Esophagus squamous epithelium (tissue), 5 donors: ENCODE data around the gene RAMAC. TPM values are rescaled to one million over a fixed set of nuclear protein-coding genes. Genes with fewer than 3 reads are reported as not detected.

ENCODE experiments used
- DNase-seq: peaks from one replicate; lab custom pipeline; 2025; lab: John Stamatoyannopoulos, UW
- H3K27ac ChIP-seq, 4 donors: fragments of 200-600 bp; sonication (generic); one replicate each; pipeline ENCODE4 v1.5.1; 2016 to 2019; ENCODE audit warnings: mild to moderate bottlenecking in 1 of 4
- H3K27me3 ChIP-seq, 4 donors: fragments of 200-600 bp; sonication (generic); 1 replicate in 3 of 4; 2 replicates in 1 of 4; pipeline versions ENCODE4 v1.5.1 to v1.6.0; 2017 to 2021; ENCODE audit warnings: antibody characterized with exemption in 1 of 4
- H3K36me3 ChIP-seq, 3 donors: fragments of 200-600 bp; sonication (generic); one replicate each; pipeline ENCODE4 v1.5.1; 2016 to 2019
- H3K4me1 ChIP-seq, 3 donors: fragments of 200-600 bp; sonication (generic); one replicate each; pipeline ENCODE4 v1.5.1; 2017 to 2019
- H3K4me3 ChIP-seq, 4 donors: fragments of 200-600 bp; sonication (generic); 1 replicate in 3 of 4; 2 replicates in 1 of 4; pipeline ENCODE4 v1.5.1; 2016 to 2019; ENCODE audit warnings: mild to moderate bottlenecking in 2 of 4, moderate library complexity in 1 of 4
- H3K9me3 ChIP-seq, 3 donors: fragments of 200-600 bp; sonication (generic); one replicate each; pipeline ENCODE4 v1.5.1; 2016 to 2019
- CTCF ChIP-seq, 6 experiments: fragments of 450-650 bp in 4 of 6; fragments of 200-600 bp in 2 of 6; sonication (generic) in 2 of 6; IDR thresholded peaks; one replicate each; pipeline ENCODE4 v1.5.1; 2016 to 2019; ENCODE audit warnings: antibody characterized with exemption in 6 of 6, mild to moderate bottlenecking in 4 of 6, moderate library complexity in 4 of 6
- POLR2A ChIP-seq, 4 donors: fragments of 450-650 bp; IDR thresholded peaks; one replicate each; pipeline ENCODE4 v1.6.1; 2017; ENCODE audit warnings: antibody characterized with exemption in 4 of 4, mild to moderate bottlenecking in 4 of 4, moderate library complexity in 3 of 4
- WGBS, 2 donors: methylation state at CpG; one replicate each; pipeline ENCODE4 v1.1.5; 2018; 5-methylcytosine and 5-hydroxymethylcytosine counted together
- intact Hi-C: fragments of 100-400 bp; cut with DNase I; formaldehyde crosslinking; loops from one replicate; pipeline ENCODE4 v1.15.0; 2022
- total RNA-seq, 4 donors: library from RNA; depleted of rRNA; stranded (reverse); fragments of >200 nt; gene quantifications; one replicate each; pipeline ENCODE4 v1.1.0, GENCODE V29; 2016
- donor health status: DM: yes; HTN: yes; CAD: no.

Gene RAMAC
- total RNA-seq, 4 donors from 2014 or later, result 29.1 to 31.5 (median 31.1) TPM

DNA sequence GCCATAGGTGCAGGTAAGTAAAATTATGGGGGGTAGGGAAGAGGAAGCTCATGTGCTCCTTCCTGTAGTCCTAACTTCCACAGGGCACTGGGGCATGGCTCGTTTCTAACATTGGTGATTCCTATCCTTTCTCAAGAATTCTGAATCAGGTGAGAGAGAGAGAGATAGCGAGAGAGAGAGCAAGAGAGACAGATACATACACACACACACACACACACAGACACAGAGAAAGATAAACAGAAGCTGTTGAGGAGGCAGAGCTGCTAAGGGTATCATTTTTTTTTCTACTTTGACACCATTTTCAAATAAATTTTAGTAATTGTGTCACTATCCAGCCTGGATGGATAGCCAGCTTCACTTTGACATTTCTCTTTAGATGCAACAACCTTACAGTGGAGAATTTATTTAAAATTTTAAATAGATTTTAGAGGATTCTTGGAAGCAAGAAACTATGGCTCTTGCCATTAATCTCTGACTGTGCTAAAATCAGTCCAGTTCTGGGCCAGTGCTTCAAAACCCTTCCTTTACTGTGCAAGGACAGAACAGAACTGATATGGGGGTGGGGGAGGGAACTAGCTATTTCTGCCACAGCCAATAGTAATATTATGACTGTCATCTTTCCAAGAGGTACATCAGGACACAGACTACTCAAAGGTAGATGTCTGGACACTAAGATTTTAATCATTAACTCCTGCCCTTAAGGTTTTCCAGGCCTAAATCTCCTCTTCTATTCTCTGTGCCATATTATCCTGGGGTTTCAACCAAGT lies 14.6 kb upstream of the RAMAC start:
- Histone ChIP-seq H3K27me3 (no peaks in the 10 kb centered on the region), H3K27ac (no peak overlapping the region), H3K4me3 (no peak overlapping the region), H3K4me1 (no peaks in the 10 kb centered on the region), H3K36me3 (no peaks in the 10 kb centered on the region), H3K9me3 (no peaks in the 10 kb centered on the region)
- no peak for TF ChIP-seq POLR2A (IDR thresholded peaks at IDR 0.05)
- intact Hi-C loops, result no loop called here
- WGBS, 2 donors, result 80% methylated on average over 2 of the region's 2 CpGs
- DNase-seq, result no peak

DNA sequence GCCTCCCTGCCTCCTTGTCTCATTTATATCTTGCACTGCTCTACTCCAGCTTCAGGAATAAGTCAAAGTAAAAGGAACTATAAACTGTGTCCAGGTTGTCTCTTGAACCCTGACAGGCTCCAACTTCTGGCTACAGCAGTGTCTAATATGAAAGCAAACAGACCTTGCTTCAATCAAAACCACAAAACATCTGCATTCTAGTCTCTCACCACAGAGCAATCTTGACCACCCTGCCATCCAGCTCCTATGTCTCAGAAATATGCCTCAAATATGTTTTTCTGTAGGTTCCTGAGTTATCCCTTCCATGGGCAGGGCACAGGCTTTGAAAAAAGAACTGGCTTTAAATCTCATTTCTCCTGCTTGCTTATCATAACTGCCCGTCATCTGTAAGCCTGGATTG lies 13.0 kb upstream of the RAMAC start:
- no peak overlapping the region for H3K27ac ChIP-seq
- H3K4me1 ChIP-seq, result no peaks in the 10 kb centered on the region
- TF ChIP-seq POLR2A (IDR thresholded peaks at IDR 0.05) (no peak), CTCF (IDR thresholded peaks at IDR 0.05) (no peak)
- no peaks in the 10 kb centered on the region for H3K9me3 ChIP-seq
- no peaks in the 10 kb centered on the region for H3K27me3 ChIP-seq
- 92 to 95% methylated on average over 1 of the region's 1 CpG for WGBS, 2 donors
- intact Hi-C loops, result no loop called here
- no peaks in the 10 kb centered on the region for H3K36me3 ChIP-seq
- H3K4me3 ChIP-seq, result no peak overlapping the region
- no peak for DNase-seq

GRCh38 chr15:82977076-82977475 lies 8.9 kb upstream of the RAMAC start:
- TF ChIP-seq POLR2A (IDR thresholded peaks at IDR 0.05) (no peak), CTCF (IDR thresholded peaks at IDR 0.05) (no peak)
- no peaks in the 10 kb centered on the region for H3K9me3 ChIP-seq
- H3K36me3 ChIP-seq, result no peaks in the 10 kb centered on the region
- no peak for DNase-seq
- no peak overlapping the region for H3K27ac ChIP-seq
- 88 to 91% methylated on average over 1 of the region's 1 CpG for WGBS, 2 donors
- no peaks in the 10 kb centered on the region for H3K4me1 ChIP-seq
- no peaks in the 10 kb centered on the region for H3K27me3 ChIP-seq
- intact Hi-C loops, result no loop called here
- H3K4me3 ChIP-seq, result no peak overlapping the region

GRCh38 chr15:82978438-82978837 lies 7.6 kb upstream of the RAMAC start:
- H3K27me3 ChIP-seq, result no peaks in the 10 kb centered on the region
- intact Hi-C loops, result no loop called here
- H3K36me3 ChIP-seq, result no peaks in the 10 kb centered on the region
- no peak for TF ChIP-seq POLR2A (IDR thresholded peaks at IDR 0.05)
- no peak for DNase-seq
- H3K27ac ChIP-seq, result no peak overlapping the region
- 87 to 92% methylated on average over 5 of the region's 5 CpGs for WGBS, 2 donors
- H3K4me3 ChIP-seq, result no peak overlapping the region
- no peaks in the 10 kb centered on the region for H3K4me1 ChIP-seq
- no peaks in the 10 kb centered on the region for H3K9me3 ChIP-seq

GRCh38 chr15:82979726-82980125 lies 6.3 kb upstream of the RAMAC start:
- no peak for DNase-seq
- no peaks in the 10 kb centered on the region for H3K9me3 ChIP-seq
- no peaks in the 10 kb centered on the region for H3K27me3 ChIP-seq
- intact Hi-C loops, result no loop called here
- no peak overlapping the region for H3K4me3 ChIP-seq
- H3K36me3 ChIP-seq, result no peaks in the 10 kb centered on the region
- 88 to 92% methylated on average over 1 of the region's 1 CpG for WGBS, 2 donors
- no peak overlapping the region for H3K27ac ChIP-seq
- TF ChIP-seq POLR2A (IDR thresholded peaks at IDR 0.05) (no peak), CTCF (IDR thresholded peaks at IDR 0.05) (no peak)
- no peaks in the 10 kb centered on the region for H3K4me1 ChIP-seq

DNA sequence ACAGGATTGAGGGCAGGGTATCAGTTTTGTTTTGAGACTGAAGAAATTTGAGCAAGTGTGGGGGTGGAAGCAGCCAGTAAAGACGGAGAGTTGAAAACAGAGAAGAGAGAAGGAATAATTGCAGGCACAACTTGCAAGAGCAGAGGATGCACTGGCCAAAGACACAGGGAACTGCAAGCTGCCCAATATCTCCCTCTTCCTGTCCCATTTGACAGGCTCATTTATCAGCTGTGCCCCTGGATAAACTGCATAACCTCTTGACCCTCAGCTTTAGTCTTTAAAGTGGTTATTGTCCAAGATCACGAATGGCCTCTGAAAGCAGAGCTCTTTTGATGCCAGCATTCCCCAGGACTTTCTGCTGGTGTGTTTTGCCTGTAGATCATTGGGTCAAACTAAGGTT lies 5.0 kb upstream of the RAMAC start:
- Histone ChIP-seq H3K4me3 (no peak overlapping the region), H3K27me3 (no peaks in the 10 kb centered on the region), H3K9me3 (no peaks in the 10 kb centered on the region), H3K36me3 (no peaks in the 10 kb centered on the region), H3K4me1 (peaks cover 0 to 9% (median 6%) of the 10 kb centered on the region in 3 donors), H3K27ac (no peak overlapping the region)
- intact Hi-C loops, result no loop called here
- TF ChIP-seq POLR2A (IDR thresholded peaks at IDR 0.05), result no peak
- no peak for TF ChIP-seq CTCF (IDR thresholded peaks at IDR 0.05)
- no peak for DNase-seq
- WGBS, 2 donors, result 44 to 45% methylated on average over 2 of the region's 2 CpGs
